ENCODE data around the gene GRK5.

The GRK5 gene

DNA sequence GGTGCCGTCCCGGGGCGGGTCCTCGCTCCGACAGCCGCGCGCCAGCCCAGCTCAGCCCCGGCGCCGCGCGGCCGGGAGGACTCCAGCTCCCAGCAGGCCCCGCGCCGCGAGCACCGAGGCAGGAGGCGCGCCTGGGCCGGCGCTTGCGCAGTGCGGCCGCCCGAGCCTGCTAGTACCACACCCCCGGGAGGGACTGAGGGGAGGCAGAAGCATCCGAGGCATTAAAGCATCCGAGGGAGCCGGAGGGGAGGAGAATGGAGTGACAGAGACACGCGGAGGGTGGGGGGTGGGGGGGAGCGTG, at the start of gene GRK5:
TSS of gene GRK5 (plus strand) at position 206 of the 301 bp plus-strand sequence. CDS start 347 bp downstream, outside the sequence.
- H3K9me3 Mint-ChIP-seq, result no peaks in the 10 kb centered on the region
- peak within 1 kb of the TSS; percentile 93 to 94 (median 94) for H3K27ac Mint-ChIP-seq
- TF ChIP-seq CTCF (IDR thresholded peaks at IDR 0.05; ENCODE audit: unreplicated experiment in 3 of 3), result no peak
- H3K4me3 Mint-ChIP-seq, result peak within 1 kb of the TSS; percentile 93 to 97 (median 95)
- H3K36me3 Mint-ChIP-seq (ENCODE audit: low read depth), result no peaks in the 10 kb centered on the region
- H3K4me1 Mint-ChIP-seq, result peaks cover 54% of the 10 kb centered on the region
- peaks cover 14% of the 10 kb centered on the region for H3K27me3 Mint-ChIP-seq (ENCODE audit: low read depth)

DNA sequence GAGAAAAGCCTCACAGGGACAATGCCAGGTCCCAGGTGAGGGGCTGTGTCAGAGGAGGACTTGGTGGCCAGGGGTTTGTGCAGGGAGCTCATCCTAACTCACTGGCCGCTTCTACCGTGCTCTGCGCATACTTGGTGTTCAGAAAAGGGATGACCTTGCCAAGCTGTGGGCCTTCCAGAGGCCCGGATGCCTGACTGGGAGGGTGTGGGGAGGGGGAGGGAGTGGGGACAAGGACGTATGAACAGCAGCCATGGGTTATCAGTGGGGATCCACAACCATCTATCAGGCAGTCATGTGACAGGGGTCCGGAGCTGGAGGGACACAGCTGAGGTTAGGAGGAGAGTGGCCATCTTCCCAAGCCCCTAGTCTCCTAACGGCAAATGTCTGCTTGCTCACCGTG, 48.0 kb upstream of the GRK5 start:
- Mint-ChIP-seq H3K4me3 (no peak overlapping the region), H3K36me3 (ENCODE audit: low read depth) (peaks cover 23% of the 10 kb centered on the region)

GRCh38 chr10:119161680-119162451, 45.5 kb upstream of the GRK5 start:
- Mint-ChIP-seq H3K36me3 (ENCODE audit: low read depth) (peaks cover 8% of the 10 kb centered on the region), H3K4me3 (peak overlapping the region; percentile 25 to 61 (median 33)), H3K27me3 (ENCODE audit: low read depth) (no peaks in the 10 kb centered on the region), H3K27ac (peak overlapping the region in 2 of 3 experiments; percentile 16 to 30), H3K4me1 (peaks cover 20% of the 10 kb centered on the region), H3K9me3 (no peaks in the 10 kb centered on the region)
- no peak for TF ChIP-seq CTCF (IDR thresholded peaks at IDR 0.05; ENCODE audit: unreplicated experiment in 3 of 3)

More for the DNA sequence above, 48.0 kb upstream of the GRK5 start:
- H3K27ac Mint-ChIP-seq, result no peak overlapping the region
- H3K9me3 Mint-ChIP-seq, result no peaks in the 10 kb centered on the region
- no peaks in the 10 kb centered on the region for H3K27me3 Mint-ChIP-seq (ENCODE audit: low read depth)
- no peak for TF ChIP-seq CTCF (IDR thresholded peaks at IDR 0.05; ENCODE audit: unreplicated experiment in 3 of 3)
- peaks cover 14% of the 10 kb centered on the region for H3K4me1 Mint-ChIP-seq

- Mint-ChIP-seq H3K27ac (peak overlapping the region in 1 of 3 experiments; percentile 16), H3K9me3 (no peaks in the 10 kb centered on the region), H3K4me3 (no peak overlapping the region), H3K27me3 (ENCODE audit: low read depth) (no peaks in the 10 kb centered on the region), H3K36me3 (ENCODE audit: low read depth) (peaks cover 13% of the 10 kb centered on the region), H3K4me1 (peaks cover 21% of the 10 kb centered on the region)
- TF ChIP-seq CTCF (IDR thresholded peaks at IDR 0.05; ENCODE audit: unreplicated experiment in 3 of 3), result no peak
These were observed 44.8 kb upstream of the GRK5 start for GRCh38 chr10:119162452-119163092.

GRCh38 chr10:119165171-119166117, 41.9 kb upstream of the GRK5 start, which contains the start of gene SFXN4:
SFXN4 (minus strand) TSS chr10:119165714; CDS start chr10:119165647, 67 bp downstream.
- Mint-ChIP-seq H3K9me3 (no peaks in the 10 kb centered on the region), H3K27ac (peak within 1 kb of the TSS; percentile 52 to 72 (median 68)), H3K27me3 (ENCODE audit: low read depth) (peaks cover 3% of the 10 kb centered on the region), H3K4me1 (peaks cover 21% of the 10 kb centered on the region), H3K36me3 (ENCODE audit: low read depth) (peaks cover 29% of the 10 kb centered on the region), H3K4me3 (peak within 1 kb of the TSS; percentile 89 to 96 (median 92))
- TF ChIP-seq CTCF (IDR thresholded peaks at IDR 0.05; ENCODE audit: unreplicated experiment in 3 of 3), result no peak
